Stomach (tissue), 9 donors: ENCODE measurements around the gene INHBA. TPM values are rescaled to one million over a fixed set of nuclear protein-coding genes. Genes with fewer than 3 reads are reported as not detected.

Source experiments
- DNase-seq, 2 donors: peaks; one replicate each; pipeline versions ENCODE4 v3.0.0 to v3.0.0-alpha.2; 2013 to 2019
- H3K27ac ChIP-seq, 5 donors: fragments of 200-600 bp in 4 of 5; sonication (generic) in 4 of 5; one replicate each; pipeline ENCODE4 v1.5.1; 2013 to 2019; ENCODE audit warnings: mild to moderate bottlenecking in 1 of 5, moderate library complexity in 1 of 5
- H3K27me3 ChIP-seq, 3 donors: fragments of 200-600 bp; sonication (generic); one replicate each; pipeline ENCODE4 v1.5.1; 2017 to 2019; ENCODE audit warnings: mixed run types in 1 of 3
- H3K36me3 ChIP-seq, 4 donors: fragments of 200-600 bp; sonication (generic); 1 replicate in 3 of 4; 2 replicates in 1 of 4; pipeline ENCODE4 v1.5.1; 2016 to 2019
- H3K4me1 ChIP-seq, 4 donors: fragments of 200-600 bp; sonication (generic); one replicate each; pipeline ENCODE4 v1.5.1; 2016 to 2019
- H3K4me3 ChIP-seq, 4 donors: fragments of 200-600 bp; sonication (generic) in 3 of 4; one replicate each; pipeline ENCODE4 v1.5.1; 2016 to 2019; ENCODE audit warnings: mild to moderate bottlenecking in 1 of 4
- H3K9me3 ChIP-seq, 4 donors: fragments of 200-600 bp; sonication (generic); one replicate each; pipeline ENCODE4 v1.5.1; 2016 to 2019
- EP300 ChIP-seq: sonication (generic); formaldehyde crosslinking; IDR thresholded peaks from one replicate; pipeline ENCODE4 v1.6.1; 2017; ENCODE audit warnings: antibody characterized with exemption
- POLR2A ChIP-seq, 4 donors: fragments of 450-650 bp; IDR thresholded peaks; one replicate each; pipeline ENCODE4 v1.6.1; 2016; ENCODE audit warnings: antibody characterized with exemption in 4 of 4, control low read depth in 2 of 4, mild to moderate bottlenecking in 1 of 4, moderate library complexity in 1 of 4
- POLR2AphosphoS5 ChIP-seq, 3 donors: sonication (generic); formaldehyde crosslinking; IDR thresholded peaks; one replicate each; pipeline ENCODE4 v1.6.1; 2016; ENCODE audit warnings: antibody characterized with exemption in 3 of 3
- WGBS, 5 donors: extraction: QIAGEN DNeasy Blood & Tissue Kit in 3 of 5; methylation state at CpG; one replicate each; pipeline versions ENCODE4 v1.1.5 to v1.1.7; 2013 to 2018; 5-methylcytosine and 5-hydroxymethylcytosine counted together
- intact Hi-C: fragments of 100-400 bp; cut with DNase I; formaldehyde crosslinking; loops from one replicate; pipeline ENCODE4 v1.15.1; 2023; ENCODE audit warnings: low total_unique reads
- polyA plus RNA-seq, 3 donors: library from polyadenylated mRNA; stranded (reverse); fragments of 200-250 nt; gene quantifications; one replicate each; pipeline ENCODE4 v1.2.3, GENCODE V29; 2013
- total RNA-seq, 5 donors: library from RNA; depleted of rRNA; stranded (reverse); fragments of >200 nt; gene quantifications; one replicate each; pipeline versions ENCODE4 v1.1.0 to v1.2.3, GENCODE V29; 2014 to 2016
- TF ChIP-seq, protein P1 (sequence below), 7 experiments: fragments of 450-650 bp in 4 of 7; fragments of 200-600 bp in 3 of 7; sonication (generic) in 3 of 7; IDR thresholded peaks; one replicate each; pipeline ENCODE4 v1.5.1; 2016 to 2019; ENCODE audit warnings: antibody characterized with exemption in 7 of 7, control low read depth in 2 of 7, mild to moderate bottlenecking in 1 of 7
- donor health status: healthy with polysubstance abuse.
- donor health status: Bipolar disorder and iron deficiency.
- donor health status: healthy.

The INHBA gene
- total and polyA plus RNA-seq, 8 donors: 0.44 to 4.8 (median 0.85) TPM; not detected in 3

DNA sequence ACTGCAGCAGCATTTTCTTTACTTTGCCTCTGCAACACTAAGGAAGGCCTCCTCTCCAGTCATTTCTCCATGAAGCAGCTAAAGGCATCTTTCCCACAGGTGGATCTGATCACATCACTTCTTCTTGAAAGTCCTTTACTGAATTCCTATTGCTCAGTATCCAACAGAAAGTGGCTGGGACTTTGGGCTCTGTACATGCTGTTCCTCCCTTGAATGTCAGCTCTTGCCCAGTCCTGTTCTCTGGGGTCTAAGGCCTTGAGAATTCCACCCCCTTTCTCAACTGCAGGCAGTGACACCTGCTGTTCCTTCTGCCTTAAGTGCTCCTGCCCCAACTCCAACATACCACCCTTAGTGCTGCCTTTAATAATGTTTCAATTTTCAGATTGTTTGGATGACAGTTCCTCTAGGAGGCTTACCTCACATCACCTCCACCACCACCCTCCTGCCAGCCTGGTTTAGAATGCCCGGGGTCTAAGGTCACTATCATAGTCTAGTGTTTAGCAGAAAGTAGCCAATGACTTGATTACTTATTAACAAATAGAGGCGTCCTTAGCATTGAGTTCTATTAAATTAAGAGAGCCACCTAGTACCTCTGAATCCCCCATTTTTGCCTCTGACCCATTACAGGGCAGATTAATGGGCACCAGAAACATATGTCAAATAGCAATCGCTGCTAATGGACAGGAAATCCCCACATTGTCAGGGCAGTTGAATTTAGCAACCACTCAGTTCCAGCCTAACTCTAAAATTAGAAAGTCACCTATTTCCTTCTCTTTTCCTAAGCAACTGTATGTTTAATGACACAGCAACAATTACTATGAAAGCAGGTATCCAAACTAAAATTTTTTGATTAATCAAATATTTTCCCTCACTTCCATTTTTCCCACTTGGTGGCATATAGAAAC, 11.4 kb downstream of the INHBA start:
- DNase-seq: no peak
- Histone ChIP-seq H3K36me3 (peaks cover 0 to 8% (median 3%) of the 10 kb centered on the region in 4 donors), H3K27me3 (no peaks in the 10 kb centered on the region), H3K27ac (no peak overlapping the region), H3K4me1 (peaks cover 0 to 46% (median 5%) of the 10 kb centered on the region in 4 donors), H3K4me3 (no peak overlapping the region), H3K9me3 (no peaks in the 10 kb centered on the region)
- WGBS, 5 donors: 53 to 60% (median 57%) methylated on average over 3 of the region's 3 CpGs
- no peak for TF ChIP-seq POLR2AphosphoS5 (IDR thresholded peaks at IDR 0.05)
- TF ChIP-seq, protein P1, sequence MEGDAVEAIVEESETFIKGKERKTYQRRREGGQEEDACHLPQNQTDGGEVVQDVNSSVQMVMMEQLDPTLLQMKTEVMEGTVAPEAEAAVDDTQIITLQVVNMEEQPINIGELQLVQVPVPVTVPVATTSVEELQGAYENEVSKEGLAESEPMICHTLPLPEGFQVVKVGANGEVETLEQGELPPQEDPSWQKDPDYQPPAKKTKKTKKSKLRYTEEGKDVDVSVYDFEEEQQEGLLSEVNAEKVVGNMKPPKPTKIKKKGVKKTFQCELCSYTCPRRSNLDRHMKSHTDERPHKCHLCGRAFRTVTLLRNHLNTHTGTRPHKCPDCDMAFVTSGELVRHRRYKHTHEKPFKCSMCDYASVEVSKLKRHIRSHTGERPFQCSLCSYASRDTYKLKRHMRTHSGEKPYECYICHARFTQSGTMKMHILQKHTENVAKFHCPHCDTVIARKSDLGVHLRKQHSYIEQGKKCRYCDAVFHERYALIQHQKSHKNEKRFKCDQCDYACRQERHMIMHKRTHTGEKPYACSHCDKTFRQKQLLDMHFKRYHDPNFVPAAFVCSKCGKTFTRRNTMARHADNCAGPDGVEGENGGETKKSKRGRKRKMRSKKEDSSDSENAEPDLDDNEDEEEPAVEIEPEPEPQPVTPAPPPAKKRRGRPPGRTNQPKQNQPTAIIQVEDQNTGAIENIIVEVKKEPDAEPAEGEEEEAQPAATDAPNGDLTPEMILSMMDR (IDR thresholded peaks at IDR 0.05): no peak
- TF ChIP-seq EP300: no peak
- no peak for TF ChIP-seq POLR2A (IDR thresholded peaks at IDR 0.05)
- intact Hi-C loops: no loop called here

- intact Hi-C loops: no loop called here
These were observed 13.1 kb downstream of the INHBA start for GRCh38 chr7:41689815-41690214.

GRCh38 chr7:41688906-41689305, 14.0 kb downstream of the INHBA start:
- Histone ChIP-seq H3K27me3 (no peaks in the 10 kb centered on the region), H3K36me3 (peaks cover 0 to 8% (median 3%) of the 10 kb centered on the region in 4 donors), H3K4me1 (peaks cover 0 to 28% (median 5%) of the 10 kb centered on the region in 4 donors), H3K9me3 (no peaks in the 10 kb centered on the region), H3K4me3 (no peak overlapping the region), H3K27ac (no peak overlapping the region)
- no peak for DNase-seq
- intact Hi-C loops: no loop called here
- no peak for TF ChIP-seq POLR2A (IDR thresholded peaks at IDR 0.05)
- no peak for TF ChIP-seq EP300
- TF ChIP-seq POLR2AphosphoS5 (IDR thresholded peaks at IDR 0.05): no peak
- TF ChIP-seq, protein P1 (IDR thresholded peaks at IDR 0.05): no peak
- WGBS, 5 donors: 59 to 84% (median 74%) methylated on average over 2 of the region's 2 CpGs

More at GRCh38 chr7:41689815-41690214, 13.1 kb downstream of the INHBA start:
- no peak for DNase-seq
- peaks cover 0 to 8% (median 3%) of the 10 kb centered on the region in 4 donors for H3K36me3 ChIP-seq
- TF ChIP-seq POLR2A (IDR thresholded peaks at IDR 0.05) (no peak), EP300 (no peak), POLR2AphosphoS5 (IDR thresholded peaks at IDR 0.05) (no peak)
- TF ChIP-seq, protein P1 (IDR thresholded peaks at IDR 0.05): no peak
- no peak overlapping the region for H3K4me3 ChIP-seq
- no peaks in the 10 kb centered on the region for H3K9me3 ChIP-seq
- H3K4me1 ChIP-seq: peaks cover 0 to 37% (median 5%) of the 10 kb centered on the region in 4 donors
- H3K27me3 ChIP-seq: no peaks in the 10 kb centered on the region
- WGBS, 5 donors: 90 to 95% (median 93%) methylated on average over 15 to 16 of the region's 16 CpGs
- H3K27ac ChIP-seq: no peak overlapping the region

DNA sequence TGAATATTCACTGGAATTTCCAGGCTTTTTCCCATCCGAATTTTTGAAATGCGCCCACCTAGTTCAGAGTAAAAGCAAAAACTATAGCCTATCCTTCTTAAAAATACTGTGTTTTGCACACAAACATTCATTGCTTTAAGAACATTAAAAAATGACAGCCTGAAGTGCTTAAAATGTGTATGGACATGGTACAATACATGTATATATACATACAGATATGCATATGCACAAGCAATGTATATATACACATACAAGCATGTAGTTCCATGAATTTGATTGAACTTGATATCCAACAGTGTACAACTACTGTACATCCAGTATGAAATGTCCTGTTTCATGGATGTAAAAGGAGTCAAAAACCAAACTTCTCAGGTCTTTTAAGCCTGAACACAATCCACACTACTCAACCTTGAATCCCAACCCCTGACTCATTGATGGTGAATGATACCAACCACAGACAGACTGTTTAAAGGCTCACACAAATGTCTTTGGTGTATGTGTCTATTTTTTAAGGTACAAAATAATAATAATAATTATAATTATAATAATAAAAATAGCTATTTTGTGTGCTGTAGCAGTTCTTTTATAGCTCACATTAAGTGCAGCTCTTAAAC, 14.8 kb downstream of the INHBA start:
- Histone ChIP-seq H3K4me1 (peaks cover 0 to 20% (median 5%) of the 10 kb centered on the region in 4 donors), H3K4me3 (no peak overlapping the region), H3K36me3 (peaks cover 0 to 8% (median 3%) of the 10 kb centered on the region in 4 donors), H3K9me3 (no peaks in the 10 kb centered on the region), H3K27me3 (no peaks in the 10 kb centered on the region), H3K27ac (no peak overlapping the region)
- TF ChIP-seq EP300 (no peak), POLR2AphosphoS5 (IDR thresholded peaks at IDR 0.05) (no peak), POLR2A (IDR thresholded peaks at IDR 0.05) (no peak)
- TF ChIP-seq, protein P1 (IDR thresholded peaks at IDR 0.05): no peak
- 94 to 99% (median 96%) methylated on average over 2 of the region's 2 CpGs for WGBS, 5 donors
- no peak for DNase-seq
- intact Hi-C loops: no loop called here
